ENCODE measurements around the gene FGFR1OP2.

Gene FGFR1OP2

DNA sequence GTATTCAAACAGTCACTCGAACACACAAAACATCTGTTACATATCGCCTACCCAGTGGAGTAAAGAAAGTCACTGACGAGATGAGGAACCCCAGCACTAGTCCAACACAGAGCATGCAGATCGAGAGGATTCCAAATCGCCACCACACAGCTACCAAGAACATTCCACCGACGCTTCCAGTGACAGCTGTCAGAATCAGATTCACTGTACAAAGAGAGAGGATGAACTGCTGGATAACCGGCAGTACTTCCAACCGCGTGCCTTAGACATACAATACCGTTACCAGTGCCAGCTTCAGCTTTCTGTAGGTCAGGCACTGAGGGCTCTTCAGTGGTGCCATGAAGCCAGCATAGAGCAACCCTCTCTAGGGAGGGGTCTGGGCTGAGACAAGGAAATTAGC, 41.5 kb downstream of the FGFR1OP2 start:
- TF ChIP-seq, protein P1, sequence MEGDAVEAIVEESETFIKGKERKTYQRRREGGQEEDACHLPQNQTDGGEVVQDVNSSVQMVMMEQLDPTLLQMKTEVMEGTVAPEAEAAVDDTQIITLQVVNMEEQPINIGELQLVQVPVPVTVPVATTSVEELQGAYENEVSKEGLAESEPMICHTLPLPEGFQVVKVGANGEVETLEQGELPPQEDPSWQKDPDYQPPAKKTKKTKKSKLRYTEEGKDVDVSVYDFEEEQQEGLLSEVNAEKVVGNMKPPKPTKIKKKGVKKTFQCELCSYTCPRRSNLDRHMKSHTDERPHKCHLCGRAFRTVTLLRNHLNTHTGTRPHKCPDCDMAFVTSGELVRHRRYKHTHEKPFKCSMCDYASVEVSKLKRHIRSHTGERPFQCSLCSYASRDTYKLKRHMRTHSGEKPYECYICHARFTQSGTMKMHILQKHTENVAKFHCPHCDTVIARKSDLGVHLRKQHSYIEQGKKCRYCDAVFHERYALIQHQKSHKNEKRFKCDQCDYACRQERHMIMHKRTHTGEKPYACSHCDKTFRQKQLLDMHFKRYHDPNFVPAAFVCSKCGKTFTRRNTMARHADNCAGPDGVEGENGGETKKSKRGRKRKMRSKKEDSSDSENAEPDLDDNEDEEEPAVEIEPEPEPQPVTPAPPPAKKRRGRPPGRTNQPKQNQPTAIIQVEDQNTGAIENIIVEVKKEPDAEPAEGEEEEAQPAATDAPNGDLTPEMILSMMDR (IDR thresholded peaks at IDR 0.05; ENCODE audit: control extremely low read depth, extremely low read depth, low read depth, missing control alignments), result no peak
- POLR2A ChIA-PET, result no interaction called here
- DNase-seq (ENCODE audit: extremely low spot score), result no peak
- CTCF ChIA-PET, result interaction anchor here (2.6 kb wide), 1 partner anchor 94 kb away, joined by 6 read pairs; no protein-coding TSS in a partner anchor

DNA sequence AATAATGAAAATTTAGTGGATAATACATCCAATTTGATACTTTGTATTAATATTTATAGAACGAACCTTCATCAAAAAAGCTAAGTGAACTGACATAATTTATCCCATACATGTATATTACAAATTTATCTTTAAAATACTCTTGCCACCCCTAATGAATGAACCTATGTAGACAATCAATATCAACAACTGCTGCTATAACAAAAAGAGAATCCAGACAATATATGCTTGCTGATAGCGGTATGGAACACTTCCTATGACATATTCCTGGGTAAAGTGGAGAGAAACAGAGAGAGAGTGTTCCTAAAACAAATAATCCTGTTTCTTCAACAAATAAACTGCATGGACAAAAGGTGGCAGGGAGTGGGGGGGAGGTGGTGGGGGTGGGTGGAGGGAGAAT, 44.6 kb downstream of the FGFR1OP2 start:
- POLR2A ChIA-PET, result no interaction called here
- TF ChIP-seq, protein P1 (IDR thresholded peaks at IDR 0.05; ENCODE audit: control extremely low read depth, extremely low read depth, low read depth, missing control alignments), result no peak
- no peak for DNase-seq (ENCODE audit: extremely low spot score)
- CTCF ChIA-PET, result interaction anchor here (2.5 kb wide), 1 partner anchor 14 kb away, joined by 8 read pairs; no protein-coding TSS in a partner anchor

DNA sequence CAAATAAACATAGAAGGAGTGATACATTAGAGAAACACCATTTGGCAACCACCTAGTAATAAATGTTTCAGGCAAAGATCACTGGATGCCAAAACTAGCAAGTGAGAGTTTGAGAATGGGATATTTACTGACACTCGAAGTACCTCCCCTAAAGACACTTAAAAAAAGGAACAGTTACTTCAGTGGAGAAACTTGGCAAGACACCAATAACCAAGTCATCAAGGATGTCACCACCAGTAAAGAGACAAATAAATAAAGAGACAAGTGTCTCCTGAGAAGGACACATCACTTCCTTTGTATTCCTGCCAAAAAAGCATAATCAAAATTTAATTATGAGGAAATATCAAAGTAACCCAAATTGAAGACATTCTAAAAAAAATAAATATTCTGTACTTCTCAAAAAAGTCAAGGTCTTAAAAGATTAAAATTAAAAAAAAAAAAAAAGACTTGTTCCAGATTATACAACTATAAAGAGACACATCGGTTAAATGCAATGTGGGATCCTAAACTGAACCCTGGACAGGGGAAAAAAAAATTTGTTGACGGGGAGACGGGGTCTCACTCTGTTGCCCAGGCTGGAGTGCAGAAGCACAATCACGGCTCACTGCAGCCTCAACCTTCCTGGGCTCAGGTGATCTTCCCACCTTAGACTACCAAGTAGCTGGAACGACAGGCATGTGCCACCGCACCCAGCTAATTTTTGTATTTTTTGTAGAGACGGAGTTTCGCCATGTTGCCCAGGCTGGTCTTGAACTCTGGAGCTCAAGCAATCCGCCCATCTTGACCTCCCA, 49.6 kb downstream of the FGFR1OP2 start:
- POLR2A ChIA-PET, result no interaction called here
- CTCF ChIA-PET, result interaction anchor here (1.1 to 1.5 kb wide), 2 partner anchors 10 to 19 kb away, joined by 3 read pairs; no protein-coding TSS in a partner anchor
- DNase-seq (ENCODE audit: extremely low spot score), result peak; percentile 18
- TF ChIP-seq, protein P1 (IDR thresholded peaks at IDR 0.05; ENCODE audit: control extremely low read depth, extremely low read depth, low read depth, missing control alignments), result no peak

DNA sequence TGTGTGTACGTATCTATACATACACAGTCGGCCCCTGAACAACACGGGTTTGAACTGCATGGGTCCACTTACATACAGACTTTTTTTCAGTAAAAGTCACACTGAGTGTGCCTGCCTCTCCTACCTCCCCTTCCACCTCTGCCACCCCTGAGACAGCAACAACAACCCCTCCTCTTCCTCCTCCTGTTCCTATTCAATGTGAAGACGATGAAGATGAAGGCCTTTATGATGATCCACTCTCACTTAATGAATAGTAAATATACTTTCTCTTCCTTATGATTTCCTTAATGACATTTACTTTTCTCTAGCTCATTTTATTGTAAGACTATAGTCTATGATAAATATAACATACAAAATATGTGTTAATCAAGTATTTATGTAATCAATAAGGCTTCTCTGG, 50.4 kb downstream of the FGFR1OP2 start:
- TF ChIP-seq, protein P1 (IDR thresholded peaks at IDR 0.05; ENCODE audit: control extremely low read depth, extremely low read depth, low read depth, missing control alignments), result no peak
- POLR2A ChIA-PET, result no interaction called here
- CTCF ChIA-PET, result interaction anchor here (1.1 to 1.5 kb wide), 2 partner anchors 9 to 18 kb away, joined by 3 read pairs; no protein-coding TSS in a partner anchor
- no peak for DNase-seq (ENCODE audit: extremely low spot score)

DNA sequence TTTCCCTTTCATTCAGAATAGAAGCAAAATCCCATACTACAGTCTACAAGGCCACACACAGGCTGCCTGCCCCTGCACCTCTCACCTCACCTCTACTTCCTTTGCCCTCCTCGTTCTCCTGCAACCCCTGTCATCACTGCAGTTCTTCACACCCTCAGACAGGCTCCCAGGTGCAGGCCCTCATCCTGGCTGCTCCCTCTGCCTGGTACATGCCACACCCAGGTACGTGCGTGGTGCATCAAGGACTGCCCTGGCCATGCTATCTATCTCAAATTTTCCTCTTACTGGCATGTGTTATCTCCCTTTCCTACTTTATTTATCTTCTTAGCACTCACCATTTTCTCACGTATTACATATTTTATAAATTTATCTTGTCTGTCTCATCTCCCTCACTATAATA, 51.6 kb downstream of the FGFR1OP2 start:
- TF ChIP-seq, protein P1 (IDR thresholded peaks at IDR 0.05; ENCODE audit: control extremely low read depth, extremely low read depth, low read depth, missing control alignments), result no peak
- POLR2A ChIA-PET, result no interaction called here
- CTCF ChIA-PET, result interaction anchor here (1.5 kb wide), 1 partner anchor 13 kb away, joined by 5 read pairs; no protein-coding TSS in a partner anchor
- DNase-seq (ENCODE audit: extremely low spot score), result no peak

DNA sequence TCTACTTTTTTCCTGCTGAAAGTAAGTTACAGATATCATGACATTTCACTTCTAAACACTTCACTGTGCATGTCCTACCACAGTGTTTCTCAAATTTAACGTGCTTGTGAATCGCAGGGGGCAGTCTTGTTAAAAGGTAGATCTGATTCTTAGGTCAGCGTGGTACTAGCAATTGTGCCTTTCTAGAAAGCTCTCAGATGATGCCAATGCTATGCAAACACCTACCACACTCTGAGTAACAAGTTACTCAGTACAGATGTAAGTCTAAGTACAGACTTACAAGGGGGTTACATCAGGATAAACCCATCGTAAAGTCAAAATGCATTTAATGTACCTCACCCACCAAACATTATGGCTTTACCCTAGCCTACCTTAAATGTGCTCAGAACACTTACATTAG, 53.6 kb downstream of the FGFR1OP2 start:
- TF ChIP-seq, protein P1 (IDR thresholded peaks at IDR 0.05; ENCODE audit: control extremely low read depth, extremely low read depth, low read depth, missing control alignments), result no peak
- POLR2A ChIA-PET, result interaction anchor here (0.6 kb wide), 1 partner anchor 1992 kb away, joined by 3 read pairs; no protein-coding TSS in a partner anchor
- CTCF ChIA-PET, result interaction anchor here (1.3 to 1.8 kb wide), 2 partner anchors 9 to 11 kb away, joined by 4 to 5 read pairs; no protein-coding TSS in a partner anchor
- DNase-seq (ENCODE audit: extremely low spot score), result no peak

Data from GM10248 (cell line).